ENCODE results near the gene PAX8.

The PAX8 gene

DNA sequence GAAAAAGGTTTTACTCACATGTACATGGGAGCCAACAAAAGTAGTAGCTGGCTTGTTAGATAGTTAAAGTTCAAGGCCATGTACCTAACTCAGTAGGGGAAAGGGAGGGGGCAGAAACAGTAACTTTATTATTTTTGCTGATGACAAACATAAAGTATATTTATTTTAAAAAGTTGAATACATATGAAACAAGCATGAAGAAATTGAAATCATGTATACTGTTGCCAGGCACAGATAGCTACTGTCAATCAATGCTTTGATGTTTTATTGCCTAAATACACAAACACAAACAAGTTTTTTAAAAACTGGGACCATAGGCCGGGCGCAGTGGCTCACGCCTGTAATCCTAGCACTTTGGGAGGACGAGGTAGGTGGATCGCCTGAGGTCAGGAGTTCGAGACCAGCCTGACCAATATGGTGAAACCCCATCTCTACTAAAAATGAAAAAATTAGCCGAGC lies 112.5 kb downstream of the PAX8 start:
- no peak overlapping the region for H2AFZ ChIP-seq (ENCODE audit: low read depth, low read length, severe bottlenecking)
- no peaks in the 10 kb centered on the region for H4K20me1 ChIP-seq (ENCODE audit: low read depth, low read length)
- no peak overlapping the region for H3K27ac ChIP-seq (ENCODE audit: low read depth, low read length)
- H3K4me3 ChIP-seq (ENCODE audit: insufficient read depth, low read length, poor library complexity, severe bottlenecking): no peak overlapping the region
- H3K9me2 ChIP-seq (replicated peaks; ENCODE audit: insufficient read depth, low read length): no peaks in the 10 kb centered on the region
- H3F3A ChIP-seq (ENCODE audit: insufficient read depth): no peaks in the 10 kb centered on the region
- no peaks in the 10 kb centered on the region for H3K9me3 ChIP-seq (ENCODE audit: insufficient read depth, low read length)
- H3K9ac ChIP-seq (ENCODE audit: low read length): no peak overlapping the region
- TF ChIP-seq EZH2phosphoT487 (conservative IDR thresholded peaks at IDR 0.05; ENCODE audit: low read length) (no peak), CTCF (IDR thresholded peaks at IDR 0.05; ENCODE audit: insufficient read depth, low read length, poor library complexity, severe bottlenecking) (no peak)
- H3K79me2 ChIP-seq (ENCODE audit: insufficient read depth, low read length): no peaks in the 10 kb centered on the region
- no peak overlapping the region for H3K4me2 ChIP-seq (ENCODE audit: low read depth, low read length, poor library complexity, severe bottlenecking)
- H3K36me3 ChIP-seq (ENCODE audit: low read length): no peaks in the 10 kb centered on the region
- no peaks in the 10 kb centered on the region for H3K27me3 ChIP-seq (ENCODE audit: low read length)
